Hematopoietic multipotent progenitor cell treated with erythropoietin and hydrocortisone succinate and interleukin-3 and kit ligand, for 15 days (in vitro differentiated cells): Measurements from ENCODE around the gene SNX3.

Experiments
- DNase-seq: peaks from one replicate; pipeline ENCODE4 v3.0.0-alpha.2; 2015; ENCODE audit warnings: low spot score

Gene SNX3

DNA sequence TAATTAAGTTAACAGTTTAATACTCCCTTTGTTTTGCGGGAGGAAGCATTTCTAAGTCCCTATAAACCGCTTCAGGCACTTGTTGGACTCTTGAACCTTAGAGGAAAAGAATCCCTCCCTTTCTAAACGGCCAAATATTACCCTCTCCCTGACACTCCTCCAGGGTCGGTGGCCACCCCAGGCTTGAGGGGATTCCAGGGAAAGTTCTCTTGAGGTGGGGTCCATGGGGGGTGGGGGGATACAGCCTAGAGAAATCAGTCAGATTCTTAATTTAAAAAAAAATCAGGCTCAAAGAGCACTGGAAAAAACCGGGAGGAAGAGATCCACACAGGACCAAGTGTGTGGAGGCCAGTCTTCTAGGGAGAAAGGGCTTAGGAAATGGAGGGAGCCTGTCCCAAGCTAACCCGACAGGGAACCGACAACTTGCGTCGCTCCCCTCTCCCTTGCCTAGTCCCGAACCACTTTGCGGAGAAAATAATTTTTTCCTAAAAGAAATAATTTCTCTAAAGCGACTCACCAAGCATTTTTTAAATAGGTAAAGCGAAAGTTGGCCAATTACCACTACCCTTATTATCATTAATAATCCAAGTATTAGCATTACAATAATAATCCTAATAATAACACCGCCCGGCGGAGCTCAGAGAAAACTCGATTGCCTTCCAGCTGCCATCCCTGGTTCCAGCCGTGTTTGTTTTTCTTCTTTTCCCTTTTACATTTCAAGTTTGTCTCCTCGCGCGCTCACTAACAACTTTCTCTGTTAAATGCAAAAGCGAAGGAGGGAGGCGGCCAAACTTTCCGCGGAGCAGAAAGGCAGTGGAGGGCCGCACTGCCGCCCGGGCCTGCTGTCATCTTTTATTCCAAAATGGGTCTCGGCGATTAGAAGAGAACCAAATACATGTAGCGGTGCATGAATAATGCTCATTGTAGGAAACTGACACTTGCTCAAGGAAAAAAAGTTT lies 90.2 kb downstream of the SNX3 start:
- no peak for DNase-seq

DNA sequence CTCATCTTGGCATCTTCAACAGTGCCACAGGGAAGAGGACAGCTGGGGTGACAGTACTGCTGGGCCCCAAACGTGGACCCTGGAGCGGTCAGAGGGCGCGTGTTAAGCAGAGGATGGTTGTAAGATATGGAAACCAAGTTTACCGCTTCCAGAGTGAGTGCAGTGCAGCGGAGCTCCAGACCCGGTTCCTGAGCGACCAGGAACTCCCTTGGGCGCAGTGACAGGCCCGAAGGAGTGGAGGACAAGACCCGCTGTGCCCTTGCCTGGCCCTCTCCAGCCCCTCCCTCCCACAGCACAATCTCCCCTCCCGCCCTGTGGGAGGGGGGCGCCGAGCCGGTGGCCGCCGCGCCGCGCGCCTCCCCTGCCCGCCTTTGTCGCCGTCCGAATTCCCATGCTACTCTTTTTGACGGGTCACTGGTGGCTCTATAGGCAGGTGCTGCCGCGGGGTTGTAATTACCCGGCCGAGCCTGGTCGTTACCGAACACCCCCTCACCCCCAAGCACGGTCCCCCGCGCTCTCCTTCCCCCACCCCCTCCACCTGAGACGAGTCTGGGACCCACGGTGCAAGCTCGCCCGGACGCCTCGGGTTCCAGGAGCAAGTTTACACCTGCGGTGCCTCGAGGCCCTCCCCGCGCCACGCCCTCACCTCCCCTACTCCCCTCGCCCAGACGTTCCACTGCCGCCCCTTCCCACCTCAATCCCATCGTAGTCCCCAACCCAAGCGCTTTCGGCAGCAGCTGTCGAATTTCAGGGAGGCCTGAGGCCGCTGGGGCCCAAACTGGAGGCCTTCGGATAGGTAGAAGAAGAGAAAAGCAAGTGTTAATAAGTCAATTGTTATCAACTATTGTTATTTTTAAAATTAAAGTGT lies 91.1 kb downstream of the SNX3 start:
- no peak for DNase-seq

DNA sequence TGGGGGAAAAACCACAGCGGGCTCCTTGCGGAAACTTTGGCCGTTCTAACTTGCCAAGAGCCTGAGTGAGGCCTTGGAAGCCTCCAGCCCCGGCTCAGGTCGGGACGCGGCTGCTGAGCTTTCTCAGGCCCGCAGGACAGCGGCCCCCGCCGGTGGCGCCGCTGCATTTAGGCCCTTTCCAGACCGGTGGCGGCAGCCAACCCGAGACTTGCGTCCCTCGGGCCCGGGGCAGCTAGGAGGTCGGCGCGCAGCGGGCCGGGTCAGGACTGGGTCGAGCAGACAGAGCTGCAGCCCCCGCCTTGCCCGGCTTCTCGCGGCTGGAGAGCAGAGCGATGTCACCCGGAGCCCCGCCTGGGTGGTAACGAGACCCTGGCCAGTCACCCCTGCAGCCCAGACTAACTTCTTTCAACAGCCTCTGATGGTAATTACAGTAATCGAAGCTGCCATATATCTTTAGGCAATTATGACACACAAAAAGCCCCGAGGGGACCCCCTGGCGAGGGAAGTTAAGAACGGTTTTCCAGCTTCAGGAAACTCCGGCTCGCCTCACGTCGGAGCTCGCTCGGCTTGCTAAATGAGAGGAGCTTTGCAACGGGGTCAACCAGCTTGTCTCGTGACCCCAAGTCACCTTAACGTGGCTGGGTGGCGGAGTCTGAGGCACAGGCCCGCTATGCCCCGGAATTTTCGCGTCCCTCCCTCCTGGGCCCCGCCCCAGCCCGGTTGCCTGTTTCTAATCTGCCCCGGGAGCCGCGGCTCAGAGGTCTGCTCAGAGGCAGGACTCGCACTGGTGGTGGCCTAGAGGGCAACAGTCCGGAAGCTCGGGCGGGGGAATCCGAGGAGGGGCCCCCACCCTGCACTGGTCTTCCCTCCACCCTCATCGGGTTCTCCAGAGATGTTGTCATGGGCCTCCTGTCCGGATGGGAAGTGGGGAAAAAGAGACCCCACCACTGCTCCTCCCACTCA lies 92.1 kb downstream of the SNX3 start:
- DNase-seq, result no peak

DNA sequence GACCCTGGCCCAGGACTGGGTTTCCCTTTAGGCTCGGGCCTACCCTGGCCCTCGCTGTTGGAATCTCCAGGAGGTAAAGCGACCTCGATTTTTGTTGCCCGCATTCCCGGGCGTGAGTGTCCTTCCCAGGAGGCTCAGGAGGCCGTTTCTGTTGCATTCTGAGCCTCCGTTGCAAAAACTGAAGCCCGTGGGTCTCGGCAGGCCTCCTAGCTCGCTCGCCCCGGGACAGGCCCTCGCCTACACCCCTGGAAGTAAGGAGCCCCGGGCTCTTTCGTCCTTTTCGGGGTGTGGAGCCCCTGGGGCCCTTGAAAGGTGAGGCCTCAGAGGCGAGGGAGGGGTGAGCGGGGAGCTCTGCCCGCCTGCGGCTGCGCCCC lies 92.8 kb downstream of the SNX3 start:
- no peak for DNase-seq

DNA sequence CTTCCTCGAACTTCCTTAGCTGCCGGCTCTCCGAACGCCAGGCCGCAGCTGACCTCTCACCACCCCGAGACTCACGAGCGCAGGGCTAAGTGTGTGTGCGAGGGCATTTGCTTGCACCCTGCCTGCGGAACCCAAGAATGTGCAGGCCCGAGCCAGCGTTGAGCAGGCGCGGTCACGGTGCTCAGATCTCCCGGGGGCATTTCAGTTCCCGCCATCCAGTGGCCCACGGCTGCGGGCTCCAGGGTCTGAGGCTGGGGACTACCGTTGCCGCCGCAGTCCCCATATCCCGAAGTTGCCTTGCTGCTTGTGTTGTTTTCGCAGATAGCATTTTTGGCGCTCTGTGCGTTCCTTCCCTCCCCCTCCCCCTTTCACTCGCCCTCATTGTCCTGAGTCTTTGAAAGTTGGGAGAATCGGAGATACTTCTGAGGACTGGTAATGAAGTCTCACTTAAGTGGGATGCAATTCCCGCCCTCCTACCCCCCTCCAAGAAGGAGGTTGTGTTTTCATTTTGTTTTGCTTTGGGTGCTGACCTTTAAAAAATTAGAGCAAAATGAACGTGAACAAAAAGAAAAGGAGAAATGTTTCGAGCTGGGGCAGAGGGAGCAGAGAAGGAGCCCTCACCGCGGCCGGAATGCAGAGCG lies 93.3 kb downstream of the SNX3 start:
- DNase-seq, result no peak

DNA sequence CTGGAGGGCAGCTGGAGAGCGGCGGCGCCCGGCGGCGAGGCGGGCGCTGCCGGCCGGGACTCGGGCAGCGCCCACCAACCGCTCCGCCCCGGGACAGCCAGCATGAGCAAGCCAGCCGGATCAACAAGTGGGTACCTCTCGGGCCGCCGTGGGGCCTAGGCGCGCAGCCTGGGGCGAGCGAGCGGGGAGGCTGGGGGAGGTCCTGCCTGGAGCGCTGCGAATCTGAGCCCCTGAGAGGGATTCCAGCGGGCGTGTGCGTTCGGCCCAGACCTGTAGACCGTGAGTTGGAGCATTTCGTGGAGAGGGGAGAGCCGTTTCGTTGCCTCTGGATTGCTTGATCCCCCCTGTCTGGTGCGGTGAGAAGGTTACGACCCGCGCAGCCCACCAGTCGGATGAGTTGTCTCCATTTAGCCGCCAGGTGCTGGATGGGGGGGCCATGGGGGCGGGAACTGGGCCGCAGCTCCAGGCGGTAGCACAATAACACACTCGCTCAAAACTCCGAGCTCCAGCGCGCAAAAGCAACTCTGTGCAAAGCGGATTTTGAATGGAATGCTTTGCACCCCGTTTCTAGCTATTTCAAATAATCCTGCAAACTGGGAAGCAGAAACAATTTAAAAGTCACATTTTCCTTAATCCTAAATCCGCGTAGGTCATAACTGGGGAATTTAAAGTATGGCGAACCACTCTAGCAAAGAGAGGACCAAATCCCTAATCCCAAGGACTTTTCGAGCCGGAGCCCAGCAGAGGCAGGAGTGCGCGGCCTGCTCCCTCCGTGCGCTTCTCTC lies 94.0 kb downstream of the SNX3 start:
- no peak for DNase-seq

DNA sequence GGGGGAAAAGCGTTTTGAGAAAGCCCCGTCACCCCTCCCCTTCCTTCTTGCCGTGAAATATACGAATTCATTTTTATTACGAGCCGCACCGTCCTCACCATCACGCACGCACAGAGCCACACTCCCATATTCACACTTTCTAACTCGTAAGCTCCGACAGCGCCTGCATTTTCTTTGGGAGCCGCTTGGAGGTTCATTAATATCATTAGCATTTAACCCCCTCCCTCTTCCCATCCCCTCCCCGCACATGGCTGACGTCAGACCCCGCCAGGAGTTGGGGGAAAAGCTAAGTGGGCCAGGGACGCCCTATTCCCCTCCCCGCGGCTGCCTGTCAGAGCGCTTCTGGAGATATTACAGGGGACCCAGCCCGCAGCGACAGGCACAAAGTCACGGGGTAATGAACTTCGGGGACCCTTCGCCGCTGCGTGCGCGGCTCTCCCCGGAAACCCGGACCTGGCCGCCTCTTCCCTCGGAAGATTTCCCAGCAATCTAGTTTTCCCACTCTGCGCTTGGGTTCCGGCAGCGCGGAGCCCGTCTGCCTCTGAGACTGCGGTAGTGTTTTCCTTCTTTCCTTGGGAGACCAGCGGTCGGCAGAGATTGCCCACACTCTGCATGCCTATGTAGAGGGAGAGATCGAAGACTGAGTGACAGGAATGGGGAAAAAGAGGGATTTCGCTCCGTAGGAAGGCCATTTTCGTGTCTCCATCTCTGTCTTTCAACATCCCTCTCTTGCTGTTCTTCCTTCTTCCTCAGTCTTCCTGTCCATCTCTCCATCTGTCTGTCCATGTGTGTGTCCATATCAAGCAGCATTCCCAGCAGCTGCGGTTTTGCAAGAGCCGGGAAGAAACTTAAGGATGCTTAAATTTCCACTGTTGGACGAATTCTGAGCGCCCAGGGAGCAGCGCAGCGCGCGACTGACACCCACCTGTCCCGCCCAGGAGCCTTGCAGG lies 94.9 kb downstream of the SNX3 start, which contains the start of gene NR2E1:
Gene NR2E1, plus strand, starts transcription at position 309 of the 950 bp plus-strand sequence. CDS start 744 bp downstream, outside the sequence.
- DNase-seq, result no peak

DNA sequence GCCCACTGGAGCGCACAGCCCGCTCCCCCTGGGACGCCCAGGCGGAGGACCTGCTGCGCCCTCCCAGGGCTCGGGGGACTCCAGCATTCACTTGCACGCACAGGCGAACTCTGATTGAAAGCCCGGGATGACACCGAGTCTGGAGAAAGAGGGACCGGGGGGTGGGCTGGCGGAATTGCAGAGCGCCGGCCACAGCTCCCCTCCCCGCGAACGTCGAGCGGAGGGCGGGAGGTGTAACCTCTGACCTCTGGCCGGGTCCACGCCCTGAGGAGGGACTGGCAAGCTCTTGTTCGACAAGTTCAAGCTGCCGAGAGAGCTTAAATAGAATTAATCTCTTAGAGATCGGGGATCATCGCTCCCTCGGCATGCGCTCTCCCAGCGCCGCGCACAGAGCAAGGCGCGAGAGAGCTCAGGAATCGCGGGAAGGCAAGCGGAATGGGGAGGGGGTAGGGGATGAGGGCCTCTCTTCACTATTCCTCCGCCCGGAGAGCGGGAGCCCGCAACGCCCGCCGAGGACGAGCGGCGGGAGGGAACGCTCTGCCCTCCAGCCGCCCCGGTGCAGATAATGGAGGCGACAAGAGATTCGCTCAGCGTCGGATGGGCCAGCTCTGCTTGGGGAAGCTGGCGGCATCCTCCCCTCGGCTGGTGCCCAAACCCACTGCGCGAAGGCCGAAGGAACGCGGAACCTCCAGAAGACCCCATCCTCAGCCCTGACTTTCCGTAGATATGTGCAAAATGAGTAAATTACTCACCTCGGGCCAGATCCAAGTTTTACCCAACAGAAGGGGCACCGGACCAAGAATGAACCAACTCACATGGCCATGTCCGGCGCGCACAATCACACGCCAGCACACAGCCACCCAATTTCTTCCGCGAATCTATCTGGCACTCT lies 95.8 kb downstream of the SNX3 start:
- DNase-seq, result no peak

DNA sequence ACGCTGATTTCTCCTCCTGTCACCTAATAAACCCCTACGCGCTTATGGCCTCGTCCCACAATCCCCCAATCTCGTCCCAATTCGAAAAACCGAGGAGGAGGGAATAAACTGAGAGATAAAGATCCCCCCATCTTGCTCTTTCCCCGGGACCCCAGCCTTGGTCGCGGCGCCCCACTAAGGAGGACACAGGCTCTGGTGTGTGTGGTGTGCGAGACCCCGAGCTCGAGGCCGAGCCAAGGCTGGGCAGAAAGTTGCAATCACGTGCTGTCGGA lies 96.4 kb downstream of the SNX3 start:
- no peak for DNase-seq

DNA sequence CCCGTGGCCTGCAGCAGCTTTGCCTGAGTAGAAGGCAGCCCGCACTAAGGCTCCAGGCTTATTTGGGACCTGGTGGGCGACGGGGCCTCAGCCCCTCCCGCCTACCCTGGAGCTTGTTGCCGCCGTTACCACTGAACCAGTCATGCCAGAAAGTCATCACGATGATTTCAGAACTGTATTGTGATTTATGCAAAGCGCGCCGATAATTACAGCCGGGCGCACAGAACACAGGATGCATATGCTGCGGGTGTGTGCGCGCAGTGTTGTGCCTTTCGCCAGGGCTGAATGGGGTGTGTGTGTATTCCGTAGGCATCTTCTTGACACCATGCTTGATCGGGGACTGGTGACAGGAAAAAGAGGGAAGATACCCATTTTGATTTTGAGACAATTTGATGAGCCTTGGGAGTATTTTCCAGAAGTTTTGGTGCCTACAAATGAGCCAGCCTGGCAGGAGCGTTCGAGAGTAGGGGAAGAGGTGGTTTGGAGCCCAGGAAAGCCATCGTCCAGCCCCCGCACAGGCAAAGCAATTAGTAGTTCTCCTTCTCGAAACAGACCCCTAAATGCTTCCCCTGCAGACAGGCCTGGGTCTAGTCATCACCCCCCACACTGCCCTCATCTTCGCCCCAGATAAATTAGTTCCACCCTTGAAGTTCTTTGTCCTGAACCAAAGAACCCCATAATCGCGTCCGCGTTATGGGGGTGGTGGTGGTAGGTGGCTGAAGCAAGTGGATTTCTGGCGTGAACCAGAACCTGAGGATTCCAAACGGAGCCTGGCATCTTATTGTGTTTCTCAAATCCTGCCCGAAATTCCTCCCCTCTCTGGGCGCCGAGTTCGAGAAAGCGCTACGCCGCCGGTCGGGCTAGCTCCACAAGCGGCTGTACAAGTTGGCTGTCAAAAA lies 96.9 kb downstream of the SNX3 start:
- no peak for DNase-seq

DNA sequence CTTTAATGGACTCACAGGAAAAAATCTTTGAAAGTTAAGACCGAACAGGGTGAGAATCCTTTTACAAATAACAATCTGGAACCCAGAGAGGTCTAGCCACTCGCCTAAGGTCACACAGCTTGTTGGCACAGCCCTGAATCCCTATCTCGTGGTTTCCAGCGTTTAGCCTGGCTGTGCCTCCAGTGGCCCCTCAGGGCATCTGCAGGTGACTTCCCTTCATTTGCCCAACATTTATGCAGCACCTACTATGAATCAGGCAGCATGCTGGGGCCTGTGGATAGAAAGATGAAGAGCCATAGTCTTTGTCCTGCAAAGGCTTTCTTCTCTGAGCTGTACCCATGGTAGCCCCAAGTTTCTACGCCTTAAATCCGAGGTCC lies 97.6 kb downstream of the SNX3 start:
- no peak for DNase-seq

DNA sequence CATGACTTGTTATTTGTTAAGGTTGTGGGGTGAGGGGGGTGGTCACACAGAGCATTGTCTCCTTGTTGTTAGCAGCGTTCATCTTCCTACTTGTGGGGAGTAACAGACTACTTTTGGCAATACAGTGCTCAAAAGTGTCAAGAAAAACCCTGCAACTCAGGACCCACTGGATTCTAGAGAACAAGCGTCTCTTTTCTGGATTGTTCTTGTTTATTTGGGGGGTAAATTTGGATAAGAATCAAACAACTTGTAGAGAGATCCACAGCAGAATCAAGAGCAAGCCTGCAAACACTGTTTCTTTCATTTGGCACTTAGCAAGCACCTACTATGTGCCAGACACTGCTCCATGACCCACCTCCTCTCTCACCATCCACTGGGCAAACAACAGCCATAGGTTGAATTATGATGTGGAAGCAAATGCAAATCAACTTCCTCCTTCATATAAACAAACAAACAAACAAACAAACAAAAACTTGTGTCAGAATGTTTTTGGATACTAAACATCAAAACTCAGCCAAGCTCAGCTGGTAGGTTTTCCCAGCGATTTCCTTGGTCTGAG lies 99.0 kb downstream of the SNX3 start:
- no peak for DNase-seq
